ENCODE results near the gene GTSF1L.

The GTSF1L gene

GRCh38 chr20:43717616-43717995, 9.2 kb downstream of the GTSF1L start:
- in situ Hi-C loops (cut with MboI; ENCODE audit: low sequenced_read_pairs) = no loop called here

GRCh38 chr20:43716757-43717615, 9.8 kb downstream of the GTSF1L start:
- in situ Hi-C loops (cut with MboI; ENCODE audit: low sequenced_read_pairs) = no loop called here

GRCh38 chr20:43716123-43716522, 10.7 kb downstream of the GTSF1L start:
- in situ Hi-C loops (cut with MboI; ENCODE audit: low sequenced_read_pairs) = no loop called here

- in situ Hi-C loops (cut with MboI; ENCODE audit: low sequenced_read_pairs) = no loop called here
Observed at GRCh38 chr20:43715511-43715910, 11.3 kb downstream of the GTSF1L start.

- in situ Hi-C loops (cut with MboI; ENCODE audit: low sequenced_read_pairs) = no loop called here
Observed at GRCh38 chr20:43715044-43715443, 11.8 kb downstream of the GTSF1L start.

GRCh38 chr20:43711098-43711654, 15.6 kb downstream of the GTSF1L start:
- in situ Hi-C loops (cut with MboI; ENCODE audit: low sequenced_read_pairs) = no loop called here

GRCh38 chr20:43710370-43711044, 16.3 kb downstream of the GTSF1L start:
- in situ Hi-C loops (cut with MboI; ENCODE audit: low sequenced_read_pairs) = no loop called here

GRCh38 chr20:43702502-43702901, 24.3 kb downstream of the GTSF1L start:
- in situ Hi-C loops (cut with MboI; ENCODE audit: low sequenced_read_pairs) = no loop called here

GRCh38 chr20:43700627-43701026, 26.2 kb downstream of the GTSF1L start:
- in situ Hi-C loops (cut with MboI; ENCODE audit: low sequenced_read_pairs) = no loop called here

- in situ Hi-C loops (cut with MboI; ENCODE audit: low sequenced_read_pairs) = loop anchor here (25.0 kb wide), 1 partner anchor 238 kb away; the partner anchor contains the start of gene SRSF6
Observed at GRCh38 chr20:43699941-43700565, 26.7 kb downstream of the GTSF1L start.

- in situ Hi-C loops (cut with MboI; ENCODE audit: low sequenced_read_pairs) = loop anchor here (25.0 kb wide), 1 partner anchor 233 kb away; the partner anchor contains the start of gene SRSF6
Observed at GRCh38 chr20:43695571-43695970, 31.2 kb downstream of the GTSF1L start.

GRCh38 chr20:43694763-43695162, 32.0 kb downstream of the GTSF1L start:
- in situ Hi-C loops (cut with MboI; ENCODE audit: low sequenced_read_pairs) = loop anchor here (25.0 kb wide), 1 partner anchor 232 kb away; the partner anchor contains the start of gene SRSF6

- in situ Hi-C loops (cut with MboI; ENCODE audit: low sequenced_read_pairs) = loop anchor here (25.0 kb wide), 1 partner anchor 230 kb away; the partner anchor contains the start of gene SRSF6
Observed at GRCh38 chr20:43691928-43692524, 34.8 kb downstream of the GTSF1L start.

GRCh38 chr20:43690943-43691598, 35.7 kb downstream of the GTSF1L start:
- in situ Hi-C loops (cut with MboI; ENCODE audit: low sequenced_read_pairs) = loop anchor here (25.0 kb wide), 1 partner anchor 229 kb away; the partner anchor contains the start of gene SRSF6

- in situ Hi-C loops (cut with MboI; ENCODE audit: low sequenced_read_pairs) = loop anchor here (25.0 kb wide), 1 partner anchor 227 kb away; the partner anchor contains the start of gene SRSF6
Observed at GRCh38 chr20:43689165-43689564, 37.6 kb downstream of the GTSF1L start.

- in situ Hi-C loops (cut with MboI; ENCODE audit: low sequenced_read_pairs) = loop anchor here (25.0 kb wide), 1 partner anchor 225 kb away; the partner anchor contains the start of gene SRSF6
Observed at GRCh38 chr20:43686820-43687219, 40.0 kb downstream of the GTSF1L start.

GRCh38 chr20:43682446-43682845, 44.4 kb downstream of the GTSF1L start:
- in situ Hi-C loops (cut with MboI; ENCODE audit: low sequenced_read_pairs) = loop anchor here (25.0 kb wide), 1 partner anchor 220 kb away; the partner anchor contains the start of gene SRSF6

- in situ Hi-C loops (cut with MboI; ENCODE audit: low sequenced_read_pairs) = loop anchor here (25.0 kb wide), 1 partner anchor 220 kb away; the partner anchor contains the start of gene SRSF6
Observed at GRCh38 chr20:43681991-43682410, 44.8 kb downstream of the GTSF1L start.

- in situ Hi-C loops (cut with MboI; ENCODE audit: low sequenced_read_pairs) = loop anchor here (25.0 kb wide), 1 partner anchor 219 kb away; the partner anchor contains the start of gene SRSF6
Observed at GRCh38 chr20:43681468-43681942, 45.3 kb downstream of the GTSF1L start.

Data from HL-60/S4 treated with retinoic acid at 250 ng/mL for 4 days and 3 days (cell line).